ENCODE measurements around the gene EVI5L. TPM values are rescaled to one million over a fixed set of nuclear protein-coding genes. Genes with fewer than 3 reads are reported as not detected.

EVI5L gene
- total RNA-seq, 1 donor from 2014 or later = 9.9 TPM

DNA sequence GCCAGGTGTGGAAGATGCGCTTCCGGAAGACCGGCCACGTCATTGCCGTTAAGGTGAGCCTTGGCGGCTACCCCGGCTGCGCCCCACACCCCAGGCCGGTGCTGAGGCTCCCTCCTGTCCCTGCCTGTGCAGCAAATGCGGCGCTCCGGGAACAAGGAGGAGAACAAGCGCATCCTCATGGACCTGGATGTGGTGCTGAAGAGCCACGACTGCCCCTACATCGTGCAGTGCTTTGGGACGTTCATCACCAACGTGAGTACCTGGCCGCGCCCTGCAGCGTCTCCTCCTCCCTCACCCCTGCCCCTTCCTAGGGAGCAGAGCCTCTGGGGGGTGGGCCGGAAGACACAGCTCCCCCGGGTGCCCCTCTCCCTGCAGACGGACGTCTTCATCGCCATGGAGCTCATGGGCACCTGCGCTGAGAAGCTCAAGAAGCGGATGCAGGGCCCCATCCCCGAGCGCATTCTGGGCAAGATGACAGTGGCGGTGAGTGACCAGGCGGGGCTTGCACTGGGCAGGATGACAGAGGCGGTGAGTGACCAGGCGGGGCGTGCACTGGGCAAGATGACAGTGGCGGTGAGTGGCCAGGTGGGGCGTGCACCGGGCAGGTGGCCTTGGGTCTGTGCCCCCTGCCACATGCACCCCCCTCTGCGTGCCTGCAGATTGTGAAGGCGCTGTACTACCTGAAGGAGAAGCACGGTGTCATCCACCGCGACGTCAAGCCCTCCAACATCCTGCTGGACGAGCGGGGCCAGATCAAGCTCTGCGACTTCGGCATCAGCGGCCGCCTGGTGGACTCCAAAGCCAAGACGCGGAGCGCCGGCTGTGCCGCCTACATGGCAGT is 80.5 kb downstream of the EVI5L start:
- no peak for DNase-seq (ENCODE audit: low read depth)
- TF ChIP-seq, protein P1, sequence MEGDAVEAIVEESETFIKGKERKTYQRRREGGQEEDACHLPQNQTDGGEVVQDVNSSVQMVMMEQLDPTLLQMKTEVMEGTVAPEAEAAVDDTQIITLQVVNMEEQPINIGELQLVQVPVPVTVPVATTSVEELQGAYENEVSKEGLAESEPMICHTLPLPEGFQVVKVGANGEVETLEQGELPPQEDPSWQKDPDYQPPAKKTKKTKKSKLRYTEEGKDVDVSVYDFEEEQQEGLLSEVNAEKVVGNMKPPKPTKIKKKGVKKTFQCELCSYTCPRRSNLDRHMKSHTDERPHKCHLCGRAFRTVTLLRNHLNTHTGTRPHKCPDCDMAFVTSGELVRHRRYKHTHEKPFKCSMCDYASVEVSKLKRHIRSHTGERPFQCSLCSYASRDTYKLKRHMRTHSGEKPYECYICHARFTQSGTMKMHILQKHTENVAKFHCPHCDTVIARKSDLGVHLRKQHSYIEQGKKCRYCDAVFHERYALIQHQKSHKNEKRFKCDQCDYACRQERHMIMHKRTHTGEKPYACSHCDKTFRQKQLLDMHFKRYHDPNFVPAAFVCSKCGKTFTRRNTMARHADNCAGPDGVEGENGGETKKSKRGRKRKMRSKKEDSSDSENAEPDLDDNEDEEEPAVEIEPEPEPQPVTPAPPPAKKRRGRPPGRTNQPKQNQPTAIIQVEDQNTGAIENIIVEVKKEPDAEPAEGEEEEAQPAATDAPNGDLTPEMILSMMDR (IDR thresholded peaks at IDR 0.05; ENCODE audit: insufficient read depth, low read length, poor library complexity, severe bottlenecking) = no peak
- H3K27me3 ChIP-seq (ENCODE audit: control insufficient read depth, insufficient read depth, low read length) = peaks cover 6% of the 10 kb centered on the region
- no peaks in the 10 kb centered on the region for H3K36me3 ChIP-seq (ENCODE audit: control insufficient read depth, insufficient read depth, low read length)
- no peak overlapping the region for H3K4me3 ChIP-seq (ENCODE audit: low read depth, low read length)

DNA sequence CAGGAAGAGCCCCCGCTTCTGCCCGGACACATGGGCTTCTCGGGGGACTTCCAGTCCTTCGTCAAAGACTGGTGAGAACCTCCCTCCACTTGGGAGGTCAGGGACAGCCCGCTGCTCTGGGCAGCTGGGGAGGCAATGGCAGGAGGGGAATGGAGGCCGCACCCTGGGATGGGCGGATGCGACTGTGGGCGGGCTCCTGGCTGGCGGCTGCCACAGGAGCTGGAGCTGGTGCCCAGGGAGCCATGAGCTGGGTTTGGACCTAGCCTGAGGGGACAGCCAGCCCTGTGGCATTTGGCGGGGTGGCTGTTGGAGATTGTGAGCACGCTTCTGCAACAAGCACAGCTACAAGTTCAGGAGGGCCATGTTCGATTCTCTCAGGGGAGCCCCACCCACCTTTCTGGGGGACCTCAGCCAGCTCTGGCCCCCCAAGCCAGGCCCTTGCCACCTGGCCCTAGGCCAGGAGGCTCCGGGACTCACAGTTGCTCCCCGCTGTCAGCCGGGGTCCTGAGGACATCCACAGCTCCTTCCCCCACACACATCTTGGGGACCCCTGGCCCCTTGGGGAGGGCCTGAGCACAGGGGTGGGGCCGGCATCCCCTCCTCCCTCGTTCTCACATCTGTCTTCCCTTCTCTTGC is 81.6 kb downstream of the EVI5L start:
- H3K27me3 ChIP-seq (ENCODE audit: control insufficient read depth, insufficient read depth, low read length) = peaks cover 17% of the 10 kb centered on the region
- TF ChIP-seq, protein P1 (IDR thresholded peaks at IDR 0.05; ENCODE audit: insufficient read depth, low read length, poor library complexity, severe bottlenecking) = no peak
- DNase-seq (ENCODE audit: low read depth) = no peak
- no peak overlapping the region for H3K4me3 ChIP-seq (ENCODE audit: low read depth, low read length)
- no peaks in the 10 kb centered on the region for H3K36me3 ChIP-seq (ENCODE audit: control insufficient read depth, insufficient read depth, low read length)

DNA sequence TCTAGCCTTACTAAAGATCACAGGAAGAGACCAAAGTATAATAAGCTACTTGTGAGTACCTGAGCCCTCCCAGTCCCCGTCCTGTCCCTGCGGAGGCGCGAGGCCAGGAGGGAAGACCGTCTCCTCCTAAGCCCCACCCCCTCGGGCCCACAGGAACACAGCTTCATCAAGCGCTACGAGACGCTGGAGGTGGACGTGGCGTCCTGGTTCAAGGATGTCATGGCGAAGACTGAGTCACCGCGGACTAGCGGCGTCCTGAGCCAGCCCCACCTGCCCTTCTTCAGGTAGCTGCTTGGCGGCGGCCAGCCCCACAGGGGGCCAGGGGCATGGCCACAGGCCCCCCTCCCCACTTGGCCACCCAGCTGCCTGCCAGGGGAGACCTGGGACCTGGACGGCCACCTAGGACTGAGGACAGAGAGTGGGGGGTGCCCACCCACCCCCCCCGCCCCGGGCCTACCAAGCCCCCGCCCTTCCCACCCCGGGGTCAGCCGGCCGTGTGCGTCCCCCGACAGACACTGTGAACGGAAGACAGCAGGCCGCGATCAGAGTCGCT is 82.2 kb downstream of the EVI5L start:
- no peaks in the 10 kb centered on the region for H3K36me3 ChIP-seq (ENCODE audit: control insufficient read depth, insufficient read depth, low read length)
- H3K4me3 ChIP-seq (ENCODE audit: low read depth, low read length) = no peak overlapping the region
- TF ChIP-seq, protein P1 (IDR thresholded peaks at IDR 0.05; ENCODE audit: insufficient read depth, low read length, poor library complexity, severe bottlenecking) = no peak
- peaks cover 21% of the 10 kb centered on the region for H3K27me3 ChIP-seq (ENCODE audit: control insufficient read depth, insufficient read depth, low read length)
- DNase-seq (ENCODE audit: low read depth) = no peak

DNA sequence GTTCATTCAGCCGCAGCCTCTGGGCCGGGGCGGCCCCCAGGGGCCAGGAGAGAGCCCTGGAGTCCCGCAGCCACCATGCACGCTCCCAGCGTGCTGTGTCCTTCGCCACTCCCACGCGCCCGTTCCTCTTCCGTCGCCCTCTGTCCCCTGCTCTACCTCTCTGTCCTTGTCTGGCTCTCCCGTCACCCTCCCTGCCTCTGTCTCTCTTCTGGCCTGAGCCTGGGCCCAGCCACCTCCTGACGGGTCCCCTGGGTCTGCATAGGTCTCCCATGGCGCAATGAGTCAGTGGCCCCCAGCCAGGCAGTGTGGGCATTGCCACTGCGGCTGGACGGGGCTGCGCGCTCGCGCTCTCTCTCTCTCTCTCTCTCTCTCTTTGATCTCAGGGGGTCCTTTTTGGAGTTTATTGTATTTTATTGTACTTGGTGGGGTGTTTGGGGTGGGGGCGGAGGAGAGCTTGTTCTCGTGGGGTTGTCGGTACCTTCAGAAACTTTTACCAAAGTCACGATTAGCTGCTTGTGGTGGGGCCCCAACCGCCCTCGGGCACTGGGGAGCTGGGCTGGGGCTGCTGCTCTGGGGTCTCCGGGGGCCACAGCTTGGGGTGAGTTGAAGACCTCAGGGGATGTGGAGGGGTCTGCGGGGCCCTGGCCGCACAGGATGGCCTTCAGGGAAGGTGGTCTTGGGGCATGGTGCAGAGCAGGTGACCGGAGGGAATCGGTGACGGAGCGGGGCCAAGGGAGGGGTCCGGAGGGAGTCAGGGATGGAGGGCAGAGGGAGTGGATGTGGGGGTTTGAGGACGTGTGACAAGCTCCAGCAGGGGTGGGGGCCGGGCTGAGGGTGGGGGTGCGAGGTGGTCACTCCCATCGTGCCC is 82.9 kb downstream of the EVI5L start:
- Histone ChIP-seq H3K36me3 (ENCODE audit: control insufficient read depth, insufficient read depth, low read length) (no peaks in the 10 kb centered on the region), H3K4me3 (ENCODE audit: low read depth, low read length) (no peak overlapping the region), H3K27me3 (ENCODE audit: control insufficient read depth, insufficient read depth, low read length) (peaks cover 28% of the 10 kb centered on the region)
- no peak for DNase-seq (ENCODE audit: low read depth)
- TF ChIP-seq, protein P1 (IDR thresholded peaks at IDR 0.05; ENCODE audit: insufficient read depth, low read length, poor library complexity, severe bottlenecking) = no peak

DNA sequence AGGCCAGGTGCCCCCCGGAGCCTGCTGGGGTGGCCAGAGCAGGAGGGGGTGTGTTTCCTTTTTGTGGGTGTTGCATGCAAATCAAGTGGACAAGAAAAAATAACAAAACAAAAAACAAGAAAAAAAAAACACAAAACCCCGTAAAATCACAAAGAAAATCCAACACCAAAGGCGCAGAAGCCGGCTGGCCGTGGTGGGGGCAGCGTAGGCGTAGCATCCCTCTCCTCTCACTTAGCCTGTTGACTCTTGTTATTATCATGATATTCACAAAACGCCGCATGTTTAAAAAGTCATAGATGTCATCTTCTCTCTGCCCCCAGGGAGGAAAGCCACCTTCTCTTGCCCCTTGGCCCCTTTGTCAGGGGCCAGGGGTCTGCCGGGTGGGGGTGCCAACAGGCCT is 83.6 kb downstream of the EVI5L start:
- no peak for DNase-seq (ENCODE audit: low read depth)
- no peak overlapping the region for H3K4me3 ChIP-seq (ENCODE audit: low read depth, low read length)
- peaks cover 31% of the 10 kb centered on the region for H3K27me3 ChIP-seq (ENCODE audit: control insufficient read depth, insufficient read depth, low read length)
- TF ChIP-seq, protein P1 (IDR thresholded peaks at IDR 0.05; ENCODE audit: insufficient read depth, low read length, poor library complexity, severe bottlenecking) = no peak
- no peaks in the 10 kb centered on the region for H3K36me3 ChIP-seq (ENCODE audit: control insufficient read depth, insufficient read depth, low read length)

All from kidney epithelial cell (primary cell).